DOHH2 (cell line): ENCODE data around the gene RPP40.
"Not testable (repeated sequence)": the region's sequence is repeated elsewhere in the genome, so short reads cannot be mapped to it uniquely, and the experiment has no call there.

Experiments
- H3F3A ChIP-seq: fragments of 200-600 bp; sonication (generic), shearing (Covaris generic); 2 replicates; pipeline ENCODE4 v1.6.0; 2016; ENCODE audit warnings: antibody characterized with exemption, mild to moderate bottlenecking; ENCODE audit not compliant: control insufficient read depth, insufficient read depth
- H3K27ac ChIP-seq: fragments of 200-600 bp; sonication (generic); 2 replicates; pipeline ENCODE4 v1.5.1; 2014; ENCODE audit warnings: low read depth, mild to moderate bottlenecking, low read length, moderate library complexity
- H3K27me3 ChIP-seq: fragments of 200-600 bp; sonication (generic); 2 replicates; pipeline ENCODE4 v1.6.1; 2014; ENCODE audit warnings: mild to moderate bottlenecking, low read length, mixed read lengths; ENCODE audit not compliant: control insufficient read depth
- H3K36me3 ChIP-seq: fragments of 200-600 bp; sonication (generic); 2 replicates; pipeline ENCODE4 v1.6.1; 2014; ENCODE audit warnings: mild to moderate bottlenecking, low read length, moderate library complexity, mixed read lengths; ENCODE audit not compliant: control insufficient read depth
- H3K4me1 ChIP-seq: fragments of 200-600 bp; sonication (generic); 2 replicates; pipeline ENCODE4 v1.6.1; 2014; ENCODE audit warnings: mild to moderate bottlenecking, low read length, mixed read lengths; ENCODE audit not compliant: control insufficient read depth
- H3K4me2 ChIP-seq: fragments of 200-600 bp; sonication (generic); 2 replicates; pipeline ENCODE4 v1.6.0; 2014; ENCODE audit warnings: mild to moderate bottlenecking, low read length, moderate library complexity
- H3K4me3 ChIP-seq: fragments of 200-600 bp; sonication (generic); 2 replicates; pipeline ENCODE4 v1.5.1; 2014; ENCODE audit warnings: mild to moderate bottlenecking, low read length, mixed read lengths
- H3K79me2 ChIP-seq: fragments of 200-600 bp; sonication (generic); 2 replicates; pipeline ENCODE4 v1.6.1; 2014; ENCODE audit warnings: mild to moderate bottlenecking, low read length, mixed read lengths; ENCODE audit not compliant: control insufficient read depth
- H3K9me2 ChIP-seq: fragments of 200-600 bp; sonication (generic); replicated peaks from 2 replicates; pipeline ENCODE4 v1.6.1; 2014; ENCODE audit warnings: mild to moderate bottlenecking, low read length, mixed read lengths; ENCODE audit not compliant: control insufficient read depth
- H3K9me3 ChIP-seq: fragments of 200-600 bp; sonication (generic); 2 replicates; pipeline ENCODE4 v1.6.1; 2014; ENCODE audit warnings: antibody characterized with exemption, low read length, mixed read lengths; ENCODE audit not compliant: control insufficient read depth, insufficient read depth
- H4K20me1 ChIP-seq: fragments of 200-600 bp; sonication (generic); 2 replicates; pipeline ENCODE4 v1.6.0; 2014; ENCODE audit warnings: low read depth, mild to moderate bottlenecking, antibody characterized with exemption, low read length, moderate library complexity; ENCODE audit not compliant: control insufficient read depth, insufficient read depth
- CTCF ChIP-seq: fragments of 200-600 bp; sonication (generic); IDR thresholded peaks from one replicate; pipeline ENCODE4 v1.5.1; 2014; ENCODE audit warnings: antibody characterized with exemption, mild to moderate bottlenecking, low read depth, low read length; ENCODE audit not compliant: poor library complexity, severe bottlenecking
- EZH2phosphoT487 ChIP-seq: fragments of 200-600 bp; sonication (generic); IDR thresholded peaks from 2 replicates; pipeline ENCODE4 v1.6.1; 2017; ENCODE audit warnings: borderline replicate concordance, mild to moderate bottlenecking, antibody characterized with exemption, low read length, moderate library complexity, mixed read lengths

The RPP40 gene

GRCh38 chr6:5007531-5007930, 3.7 kb upstream of the RPP40 start:
- Histone ChIP-seq H3K27ac (no peak overlapping the region), H3K9me2 (no peaks in the 10 kb centered on the region), H3K79me2 (peaks cover 6% of the 10 kb centered on the region), H3K27me3 (no peaks in the 10 kb centered on the region), H3F3A (no peaks in the 10 kb centered on the region), H3K9me3 (no peaks in the 10 kb centered on the region), H3K4me3 (no peak overlapping the region), H3K36me3 (no peaks in the 10 kb centered on the region), H4K20me1 (no peaks in the 10 kb centered on the region), H3K4me1 (peaks cover 16% of the 10 kb centered on the region), H3K4me2 (no peak overlapping the region)
- TF ChIP-seq EZH2phosphoT487 (no peak), CTCF (no peak)

- Histone ChIP-seq H3K36me3 (peaks cover 3% of the 10 kb centered on the region; the same call in 1 of the 2 replicates), H4K20me1 (no peaks in the 10 kb centered on the region), H3K4me2 (no peak overlapping the region), H3K4me1 (peaks cover 16% of the 10 kb centered on the region), H3K27ac (no peak overlapping the region), H3F3A (no peaks in the 10 kb centered on the region), H3K9me3 (no peaks in the 10 kb centered on the region), H3K9me2 (no peaks in the 10 kb centered on the region), H3K4me3 (no peak overlapping the region), H3K27me3 (no peaks in the 10 kb centered on the region), H3K79me2 (peaks cover 6% of the 10 kb centered on the region)
- TF ChIP-seq EZH2phosphoT487 (no peak), CTCF (no peak)
Observed at GRCh38 chr6:5006222-5006621, 2.4 kb upstream of the RPP40 start.

GRCh38 chr6:5005038-5005433, 1.2 kb upstream of the RPP40 start:
- H3K27ac ChIP-seq, H3K4me3 ChIP-seq, H3F3A ChIP-seq, H3K36me3 ChIP-seq, H3K9me2 ChIP-seq, H3K79me2 ChIP-seq, H3K9me3 ChIP-seq, H4K20me1 ChIP-seq, H3K27me3 ChIP-seq: not testable (repeated sequence)
- Histone ChIP-seq H3K4me1 (peaks cover 16% of the 10 kb centered on the region), H3K4me2 (0 out of 2 replicates have a peak overlapping the region, but pooled peaks have one; percentile 81)

- H3K27ac ChIP-seq: peak overlapping the region; percentile 44
Observed at GRCh38 chr6:5004373-5005037, 668 bp upstream of the RPP40 start.

More at GRCh38 chr6:5004373-5005037, 668 bp upstream of the RPP40 start:
- H3K79me2 ChIP-seq: peaks cover 6% of the 10 kb centered on the region
- H4K20me1 ChIP-seq: no peaks in the 10 kb centered on the region
- peaks cover 6% of the 10 kb centered on the region for H3K36me3 ChIP-seq
- no peaks in the 10 kb centered on the region for H3K27me3 ChIP-seq
- H3K9me2 ChIP-seq: no peaks in the 10 kb centered on the region
- peak overlapping the region; percentile 88 for H3K4me3 ChIP-seq
- H3F3A ChIP-seq: no peaks in the 10 kb centered on the region
- peak overlapping the region; percentile 81 for H3K4me2 ChIP-seq
- H3K4me1 ChIP-seq: peaks cover 16% of the 10 kb centered on the region
- no peaks in the 10 kb centered on the region for H3K9me3 ChIP-seq
- no peak for TF ChIP-seq EZH2phosphoT487
- no peak for TF ChIP-seq CTCF
